Endothelial cell of umbilical vein (primary cell): ENCODE results near the gene OR13J1. TPM values are rescaled to one million over a fixed set of nuclear protein-coding genes. Genes with fewer than 3 reads are reported as not detected.

Source experiments
- BruUV-seq: library from RNA; stranded (reverse); fragments of 400-500 nt; replicated peaks from 2 replicates; lab custom pipeline; 2021; lab: Mats Ljungman, UMichigan
- CTCF ChIA-PET: fragments of 300-600, 350-600 bp; sonication (Branson Sonifier 250); formaldehyde crosslinking; loops from one replicate; lab custom pipeline; 2021; ENCODE audit warnings: antibody characterized with exemption, inconsistent platforms; lab: Charles Lee
- POLR2A ChIA-PET: fragments of 300-600, 350-600 bp; sonication (Branson Sonifier 250); formaldehyde crosslinking; loops from one replicate; lab custom pipeline; 2021; ENCODE audit warnings: antibody characterized with exemption, inconsistent platforms; lab: Charles Lee
- DNase-seq: peaks from one replicate; pipeline ENCODE4 v3.0.0-alpha.2; 2011; ENCODE audit warnings: low read depth, low spot score
- FAIRE-seq: peaks from 2 replicates; lab custom pipeline; 2011; peaks lifted over from hg19 to GRCh38; lab: Jason Lieb, UNC
- H2AFZ ChIP-seq: 2 replicates; pipeline ENCODE4 v1.6.0; 2012; ENCODE audit warnings: low read depth, low read length, control low read depth, inconsistent platforms
- H3K27ac ChIP-seq: 2 replicates; pipeline ENCODE4 v1.5.1; 2011; ENCODE audit warnings: low read depth, mild to moderate bottlenecking, control low read depth, low read length, moderate library complexity; ENCODE audit not compliant: insufficient read depth
- H3K27me3 ChIP-seq, 2 experiments: 2 replicates each; pipeline versions ENCODE4 v1.6.0 to v1.6.1; 2011; ENCODE audit warnings: low read length in 2 of 2, mixed read lengths in 1 of 2; ENCODE audit not compliant: control insufficient read depth in 2 of 2, insufficient read depth in 2 of 2
- H3K36me3 ChIP-seq, 2 experiments: 2 replicates in 1 of 2; 3 replicates in 1 of 2; pipeline ENCODE4 v1.5.1; 2011; ENCODE audit warnings: low read length in 2 of 2, mild to moderate bottlenecking in 1 of 2, moderate library complexity in 1 of 2; ENCODE audit not compliant: control insufficient read depth in 2 of 2, insufficient read depth in 2 of 2; ENCODE audit errors: extremely low read depth in 1 of 2
- H3K4me1 ChIP-seq: 3 replicates; pipeline ENCODE4 v1.5.1; 2011; ENCODE audit warnings: mild to moderate bottlenecking, low read length; ENCODE audit not compliant: control insufficient read depth, insufficient read depth; ENCODE audit errors: extremely low read depth
- H3K4me2 ChIP-seq: 2 replicates; pipeline ENCODE4 v1.6.1; 2011; ENCODE audit warnings: low read length, control low read depth, mixed read lengths; ENCODE audit not compliant: insufficient read depth
- H3K4me3 ChIP-seq, 3 experiments: fragments of 200-600 bp in 1 of 3; sonication (generic), shearing (Covaris generic) in 1 of 3; replicated peaks in 1 of 3; 2 replicates each; pipeline ENCODE4 v1.5.1; 2011 to 2016; ENCODE audit warnings: control low read depth in 3 of 3, low read length in 3 of 3, mild to moderate bottlenecking in 2 of 3, inconsistent platforms in 1 of 3, low read depth in 1 of 3, moderate library complexity in 1 of 3; ENCODE audit not compliant: insufficient read depth in 1 of 3
- H3K79me2 ChIP-seq: 2 replicates; pipeline ENCODE4 v1.6.0; 2012; ENCODE audit warnings: low read length, inconsistent platforms; ENCODE audit not compliant: control insufficient read depth, insufficient read depth
- H3K9ac ChIP-seq: replicated peaks from 2 replicates; pipeline ENCODE3; 2011; ENCODE audit warnings: low read length, control low read depth; ENCODE audit not compliant: insufficient read depth; ENCODE audit errors: extremely low read depth
- H3K9me1 ChIP-seq: replicated peaks from 3 replicates; pipeline ENCODE4 v1.6.0; 2011; ENCODE audit warnings: mild to moderate bottlenecking, low read length; ENCODE audit not compliant: control insufficient read depth, insufficient read depth; ENCODE audit errors: extremely low read depth
- H3K9me3 ChIP-seq: replicated peaks from 2 replicates; pipeline ENCODE4 v1.5.1; 2012; ENCODE audit warnings: low read length, inconsistent platforms; ENCODE audit not compliant: control insufficient read depth, insufficient read depth
- H4K20me1 ChIP-seq: replicated peaks from 2 replicates; pipeline ENCODE3; 2011; ENCODE audit warnings: mild to moderate bottlenecking, low read length; ENCODE audit not compliant: control insufficient read depth, insufficient read depth; ENCODE audit errors: extremely low read depth
- CTCF ChIP-seq, 2 donors: IDR thresholded peaks; 1 replicate in 1 of 2; 2 replicates in 1 of 2; pipeline ENCODE4 v1.5.1; 2011; ENCODE audit warnings: low read length in 2 of 2, mild to moderate bottlenecking in 2 of 2, moderate library complexity in 2 of 2, control low read depth in 1 of 2, inconsistent platforms in 1 of 2, low read depth in 1 of 2; ENCODE audit not compliant: insufficient read depth in 1 of 2; ENCODE audit errors: extremely low read depth in 1 of 2
- EZH2 ChIP-seq: IDR thresholded peaks from 2 replicates; pipeline ENCODE4 v1.6.1; 2012; ENCODE audit warnings: borderline replicate concordance, low read depth, mild to moderate bottlenecking, moderate library complexity, low read length, inconsistent platforms; ENCODE audit not compliant: severe bottlenecking
- FOS ChIP-seq: IDR thresholded peaks from 2 replicates; pipeline ENCODE4 v1.6.1; 2011; ENCODE audit warnings: mild to moderate bottlenecking, low read length, moderate library complexity, borderline replicate concordance; ENCODE audit not compliant: insufficient read depth
- GATA2 ChIP-seq: IDR thresholded peaks from 2 replicates; pipeline ENCODE4 v1.7.0; 2011; ENCODE audit warnings: low read depth, mild to moderate bottlenecking, moderate library complexity, mixed read lengths, low read length; ENCODE audit not compliant: insufficient read length, insufficient read depth
- JUN ChIP-seq: IDR thresholded peaks from 2 replicates; pipeline ENCODE4 v1.6.1; 2011; ENCODE audit warnings: borderline replicate concordance, low read depth; ENCODE audit not compliant: insufficient read length, insufficient read depth
- MYC ChIP-seq: IDR thresholded peaks from one replicate; pipeline ENCODE4 v1.6.1; 2011; ENCODE audit warnings: mild to moderate bottlenecking, low read depth, low read length
- POLR2A ChIP-seq: IDR thresholded peaks from 2 replicates; pipeline ENCODE4 v1.6.1; 2012; ENCODE audit warnings: low read depth, mild to moderate bottlenecking, control low read depth, low read length
- POLR2AphosphoS5 ChIP-seq: IDR thresholded peaks from 2 replicates; pipeline ENCODE4 v1.6.1; 2012; ENCODE audit warnings: low read depth, mild to moderate bottlenecking, control low read depth, low read length, moderate library complexity; ENCODE audit not compliant: insufficient read depth
- dilution Hi-C: fragments of 300-500 bp; cut with MboI; formaldehyde crosslinking; loops from one replicate; pipeline ENCODE4 v1.15.0; 2019; ENCODE audit warnings: low sequenced_read_pairs; ENCODE audit not compliant: extremely low pct_ligation_motif_present
- intact Hi-C: fragments of 100-400 bp; cut with micrococcal nuclease; formaldehyde crosslinking; loops from one replicate; pipeline ENCODE4 v1.10.0; 2022
- polyA plus RNA-seq, 4 experiments: library from polyadenylated mRNA; depleted of rRNA in 3 of 4; stranded (reverse) in 3 of 4; unstranded in 1 of 4; fragments of >200 nt; gene quantifications; 2 replicates each; pipeline versions ENCODE4 v1.2.1 to v1.2.3, GENCODE V29; 2011 to 2012; ENCODE audit warnings: missing spikeins in 1 of 4
- total RNA-seq: library from RNA; stranded (reverse); gene quantifications from 2 replicates; pipeline ENCODE4 v1.2.3, GENCODE V29; 2021
- TF ChIP-seq, protein P1 (sequence below): IDR thresholded peaks from 2 replicates; pipeline ENCODE4 v1.6.1; 2011; ENCODE audit not compliant: insufficient read depth, insufficient read length

OR13J1 gene
- total and polyA plus RNA-seq, 2 donors (not counting 3 experiments of a cell fraction or from before 2014, with no cell fraction given) = not detected

GRCh38 chr9:35869621-35870216 is 482 bp downstream of the OR13J1 start:
- dilution Hi-C loops = no loop called here
- intact Hi-C loops = no loop called here
- no peak overlapping the region for H3K4me3 ChIP-seq
- no peak overlapping the region for H3K27ac ChIP-seq
- TF ChIP-seq FOS (no peak), POLR2AphosphoS5 (no peak), CTCF (IDR thresholded peaks at IDR 0.05; ENCODE audit: extremely low read depth in 1 of 2, insufficient read depth in 1 of 2, low read depth in 1 of 2, low read length in 2 of 2) (no peak), POLR2A (no peak), JUN (no peak), EZH2 (no peak), GATA2 (no peak), MYC (no peak)
- TF ChIP-seq, protein P1, sequence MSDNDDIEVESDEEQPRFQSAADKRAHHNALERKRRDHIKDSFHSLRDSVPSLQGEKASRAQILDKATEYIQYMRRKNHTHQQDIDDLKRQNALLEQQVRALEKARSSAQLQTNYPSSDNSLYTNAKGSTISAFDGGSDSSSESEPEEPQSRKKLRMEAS = no peak
- POLR2A ChIA-PET = no interaction called here
- CTCF ChIA-PET = interaction anchor here (1.0 to 3.0 kb wide), 4 partner anchors 10 to 80 kb away, joined by 3 to 13 read pairs (median 6); no protein-coding TSS in a partner anchor
- no peak overlapping the region for H3K9ac ChIP-seq
- H3K4me1 ChIP-seq = no peaks in the 10 kb centered on the region
- peaks cover 0 to under 1% of the 10 kb centered on the region in 2 experiments for H3K27me3 ChIP-seq
- FAIRE-seq = no peak
- H3K36me3 ChIP-seq = no peaks in the 10 kb centered on the region
- no peak overlapping the region for H2AFZ ChIP-seq
- no peaks in the 10 kb centered on the region for H3K79me2 ChIP-seq
- DNase-seq = no peak
- H3K4me2 ChIP-seq = no peak overlapping the region
- H3K9me1 ChIP-seq = no peaks in the 10 kb centered on the region
- no peaks in the 10 kb centered on the region for H3K9me3 ChIP-seq
- no TSS peak for BruUV-seq
- no peaks in the 10 kb centered on the region for H4K20me1 ChIP-seq
